GM12873 (cell line): ENCODE results near the gene IGFL4.

Experiments used
- TF ChIP-seq, protein P1 (sequence below): IDR thresholded peaks from 2 replicates; pipeline ENCODE4 v1.5.1; 2012; ENCODE audit warnings: low read depth, mild to moderate bottlenecking, moderate library complexity, low read length, control low read depth; ENCODE audit not compliant: insufficient read depth; ENCODE audit errors: missing control alignments

The IGFL4 gene

DNA sequence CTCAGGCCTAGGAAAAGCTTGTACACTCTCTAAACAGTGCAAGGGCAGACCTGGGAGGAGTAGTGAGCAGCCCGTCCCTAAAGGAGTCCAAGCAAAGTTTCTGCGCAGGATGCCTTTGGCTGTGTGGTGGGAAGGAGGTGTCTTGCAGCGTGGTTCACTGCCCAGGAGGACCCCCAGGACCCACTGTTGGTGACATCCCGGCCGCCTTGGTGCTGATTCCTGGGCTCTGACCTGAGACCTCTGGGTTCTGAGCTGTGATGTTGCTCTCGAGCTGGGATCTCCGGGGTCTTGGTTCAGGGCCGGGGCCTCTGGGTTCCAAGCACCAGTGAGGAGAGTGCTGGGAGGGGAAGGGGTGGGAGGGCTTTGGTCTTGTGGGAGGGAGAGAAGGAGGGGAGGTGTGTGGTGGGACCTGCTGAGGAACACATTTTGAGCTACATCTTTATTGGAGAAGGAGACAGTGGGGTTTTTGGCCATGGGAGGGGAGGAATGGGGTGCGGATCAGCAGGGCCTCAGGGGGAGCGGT, 22.0 kb downstream of the IGFL4 start:
- TF ChIP-seq, protein P1, sequence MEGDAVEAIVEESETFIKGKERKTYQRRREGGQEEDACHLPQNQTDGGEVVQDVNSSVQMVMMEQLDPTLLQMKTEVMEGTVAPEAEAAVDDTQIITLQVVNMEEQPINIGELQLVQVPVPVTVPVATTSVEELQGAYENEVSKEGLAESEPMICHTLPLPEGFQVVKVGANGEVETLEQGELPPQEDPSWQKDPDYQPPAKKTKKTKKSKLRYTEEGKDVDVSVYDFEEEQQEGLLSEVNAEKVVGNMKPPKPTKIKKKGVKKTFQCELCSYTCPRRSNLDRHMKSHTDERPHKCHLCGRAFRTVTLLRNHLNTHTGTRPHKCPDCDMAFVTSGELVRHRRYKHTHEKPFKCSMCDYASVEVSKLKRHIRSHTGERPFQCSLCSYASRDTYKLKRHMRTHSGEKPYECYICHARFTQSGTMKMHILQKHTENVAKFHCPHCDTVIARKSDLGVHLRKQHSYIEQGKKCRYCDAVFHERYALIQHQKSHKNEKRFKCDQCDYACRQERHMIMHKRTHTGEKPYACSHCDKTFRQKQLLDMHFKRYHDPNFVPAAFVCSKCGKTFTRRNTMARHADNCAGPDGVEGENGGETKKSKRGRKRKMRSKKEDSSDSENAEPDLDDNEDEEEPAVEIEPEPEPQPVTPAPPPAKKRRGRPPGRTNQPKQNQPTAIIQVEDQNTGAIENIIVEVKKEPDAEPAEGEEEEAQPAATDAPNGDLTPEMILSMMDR = no peak

DNA sequence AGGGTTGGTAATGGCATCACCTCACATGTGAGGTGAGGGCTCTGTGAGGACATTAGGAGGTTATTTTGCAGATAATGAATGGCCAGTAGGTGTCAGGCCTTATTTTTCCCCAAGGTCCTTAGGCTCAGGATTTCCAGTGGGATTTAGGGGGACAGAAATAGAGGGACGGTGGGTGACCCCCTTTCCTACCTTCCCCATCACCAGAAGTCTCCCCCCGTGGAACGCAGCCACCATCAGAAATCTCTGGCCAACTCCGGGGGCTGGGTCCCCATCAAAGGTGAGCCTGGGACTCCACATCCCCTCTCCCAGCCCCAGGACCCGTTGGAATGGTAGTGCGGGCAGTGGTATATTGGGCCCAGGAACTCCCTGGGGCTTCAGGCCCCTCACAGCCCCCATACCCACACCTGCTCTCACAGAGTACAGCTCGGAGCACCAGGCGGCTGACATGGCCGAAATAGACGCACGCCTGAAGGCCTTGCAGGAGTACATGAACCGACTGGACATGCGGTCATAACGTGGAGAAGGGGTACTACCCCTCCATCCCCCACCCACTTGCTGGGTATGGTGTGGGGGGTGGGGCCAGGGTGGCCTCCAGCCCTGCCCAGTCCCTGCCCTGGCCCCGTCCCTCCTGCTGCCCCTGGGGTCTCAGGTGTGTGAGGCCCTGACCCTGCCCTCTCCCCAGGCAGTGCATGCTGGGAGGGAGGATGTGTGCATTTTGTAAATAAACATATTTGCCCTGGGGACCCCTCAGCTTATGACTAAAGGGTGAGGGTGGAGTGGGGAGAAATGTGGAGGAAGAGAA, 22.7 kb downstream of the IGFL4 start:
- TF ChIP-seq, protein P1 = no peak

GRCh38 chr19:46017095-46017429, 23.7 kb downstream of the IGFL4 start:
- TF ChIP-seq, protein P1 = no peak

DNA sequence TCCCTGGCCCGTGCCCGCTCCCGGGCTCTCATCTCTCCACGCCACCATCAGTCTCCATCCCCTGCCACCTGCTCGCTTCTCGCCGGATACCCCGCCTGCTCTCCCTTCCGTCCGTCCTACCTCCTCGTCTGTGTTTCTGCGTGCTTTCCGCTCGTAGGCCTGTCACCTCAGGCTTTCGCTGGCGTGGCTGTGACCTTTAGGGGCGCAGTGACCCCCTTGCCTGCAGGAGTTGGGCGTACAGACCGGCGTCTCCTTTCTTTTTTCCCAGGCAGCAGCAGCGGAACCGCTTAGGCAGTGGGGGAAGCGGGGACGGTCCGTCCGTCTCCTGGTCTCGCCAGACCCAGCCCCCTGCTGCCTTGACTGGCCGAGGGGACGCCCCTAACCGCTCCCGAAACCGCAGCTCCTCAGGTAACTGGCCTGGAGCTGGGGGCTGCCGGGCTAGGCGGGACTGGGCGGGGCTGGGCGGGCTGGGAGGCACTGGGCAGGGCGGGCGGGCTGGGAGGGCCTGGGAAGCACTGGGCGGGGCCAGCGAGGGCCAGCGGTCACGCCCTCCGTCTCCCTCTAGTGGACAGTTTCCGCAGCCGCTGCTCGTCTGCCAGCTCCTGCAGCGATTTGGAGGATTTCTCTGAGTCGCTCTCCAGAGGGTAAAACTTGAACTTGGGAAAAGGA, 24.2 kb downstream of the IGFL4 start:
- TF ChIP-seq, protein P1 = peak; percentile 82

DNA sequence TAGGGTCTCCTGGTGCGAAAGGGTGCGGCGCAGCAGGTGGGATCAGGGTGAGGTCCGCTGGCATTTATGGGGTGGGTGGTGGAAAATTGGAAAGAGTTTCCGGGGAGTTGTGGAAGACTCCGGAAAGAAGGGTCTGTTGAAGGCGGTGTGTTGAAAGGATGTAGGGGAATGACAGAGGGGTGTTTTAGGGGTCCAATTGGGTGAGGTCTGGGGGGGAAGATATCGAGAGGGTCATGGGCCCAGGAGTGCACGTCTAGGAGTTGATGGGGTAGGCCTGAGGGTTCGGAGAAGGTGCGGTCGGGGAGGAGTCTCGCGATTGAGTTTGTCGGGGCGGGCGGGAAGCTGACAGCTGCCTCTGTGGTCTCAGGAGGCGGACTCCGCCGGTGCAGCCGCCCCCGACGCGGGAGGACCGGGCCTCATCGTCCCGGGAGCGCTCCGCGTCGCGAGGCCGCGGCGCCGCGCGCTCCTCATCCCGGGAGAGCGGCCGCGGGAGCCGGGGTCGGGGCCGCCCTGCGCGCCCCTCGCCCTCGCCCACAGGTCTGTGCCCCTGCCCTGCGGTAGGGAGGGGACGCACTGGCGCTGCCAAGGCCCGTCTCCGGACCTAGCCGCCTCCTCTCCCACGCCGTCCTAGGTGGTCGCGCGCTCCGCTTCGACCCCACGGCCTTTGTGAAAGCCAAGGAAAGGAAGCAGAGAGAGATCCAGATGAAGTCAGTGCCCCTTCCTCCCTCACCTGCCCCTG, 24.9 kb downstream of the IGFL4 start:
- TF ChIP-seq, protein P1 = no peak

DNA sequence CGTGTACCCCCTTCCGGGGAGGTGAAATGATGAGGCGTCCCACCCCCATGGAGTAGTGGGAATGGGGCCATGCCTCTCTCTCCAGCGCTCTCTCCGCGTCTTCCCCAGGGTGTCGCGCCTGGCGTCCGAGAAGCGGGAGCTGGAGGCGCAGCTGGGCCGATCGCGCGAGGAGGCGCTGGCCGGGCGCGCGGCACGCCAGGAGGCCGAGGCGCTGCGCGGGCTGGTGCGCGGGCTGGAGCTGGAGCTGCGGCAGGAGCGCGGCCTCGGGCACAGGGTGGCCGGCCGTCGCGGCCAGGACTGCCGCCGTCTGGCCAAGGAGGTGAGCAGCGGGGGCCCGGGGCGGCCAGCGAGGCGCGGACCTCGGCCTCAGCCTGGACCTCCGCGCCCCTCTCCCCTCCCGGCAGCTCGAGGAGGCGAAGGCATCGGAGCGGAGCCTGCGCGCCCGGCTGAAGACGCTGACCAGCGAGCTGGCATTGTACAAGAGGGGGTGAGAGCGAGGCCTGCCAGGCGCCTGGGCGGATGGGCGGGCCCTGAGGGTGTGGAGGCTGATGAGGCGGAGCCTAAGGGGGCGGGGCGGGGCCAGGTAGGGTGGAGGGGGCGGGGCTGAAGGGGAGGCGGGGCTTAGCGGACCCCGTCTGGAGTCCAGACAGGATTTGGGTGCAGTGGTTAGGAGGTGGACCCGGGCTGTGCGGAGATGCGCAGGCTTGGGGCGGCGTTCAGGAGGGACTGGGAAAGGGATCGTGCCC, 25.7 kb downstream of the IGFL4 start:
- TF ChIP-seq, protein P1 = no peak
